ENCODE measurements around the gene GRIK2. TPM values are rescaled to one million over a fixed set of nuclear protein-coding genes. Genes with fewer than 3 reads are reported as not detected.

GRIK2 gene
- total RNA-seq, 1 donor from 2014 or later, result 2.8 TPM

DNA sequence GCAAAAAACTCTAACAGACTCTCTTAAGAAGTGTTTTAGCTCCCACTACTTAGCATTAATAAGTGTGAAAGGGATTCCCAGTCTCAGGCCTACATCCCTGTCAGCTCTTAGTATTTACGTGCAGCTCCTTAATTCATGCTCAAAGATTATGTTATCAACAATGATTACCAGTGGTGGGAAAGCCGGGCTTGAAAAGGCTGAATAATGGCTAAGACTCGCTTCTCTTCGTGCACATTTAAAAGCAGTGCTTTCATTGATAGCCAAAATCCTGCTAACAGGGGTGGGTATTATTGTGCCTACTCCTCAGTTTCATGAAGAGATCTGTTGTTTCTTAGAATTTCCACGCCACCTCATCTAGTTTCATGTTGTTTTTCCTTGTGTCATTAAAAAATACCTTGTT lies 518.8 kb downstream of the GRIK2 start:
- H3K36me3 Mint-ChIP-seq (ENCODE audit: low read depth, unreplicated experiment), result no peaks in the 10 kb centered on the region
- TF ChIP-seq CTCF (IDR thresholded peaks at IDR 0.05; ENCODE audit: unreplicated experiment), result no peak
- H3K27ac Mint-ChIP-seq (ENCODE audit: unreplicated experiment), result no peak overlapping the region
- H3K4me3 Mint-ChIP-seq (ENCODE audit: unreplicated experiment), result no peak overlapping the region
- H3K9me3 Mint-ChIP-seq (ENCODE audit: unreplicated experiment), result no peaks in the 10 kb centered on the region
- H3K27me3 Mint-ChIP-seq (ENCODE audit: unreplicated experiment), result no peaks in the 10 kb centered on the region
- peaks cover 3% of the 10 kb centered on the region for H3K4me1 Mint-ChIP-seq (ENCODE audit: unreplicated experiment)
- no peak for DNase-seq (ENCODE audit: low spot score)

- no peak overlapping the region for H3K27ac Mint-ChIP-seq (ENCODE audit: unreplicated experiment)
- no peak for TF ChIP-seq CTCF (IDR thresholded peaks at IDR 0.05; ENCODE audit: unreplicated experiment)
- DNase-seq (ENCODE audit: low spot score), result no peak
- no peaks in the 10 kb centered on the region for H3K27me3 Mint-ChIP-seq (ENCODE audit: unreplicated experiment)
- H3K4me1 Mint-ChIP-seq (ENCODE audit: unreplicated experiment), result no peaks in the 10 kb centered on the region
- no peaks in the 10 kb centered on the region for H3K9me3 Mint-ChIP-seq (ENCODE audit: unreplicated experiment)
- no peak overlapping the region for H3K4me3 Mint-ChIP-seq (ENCODE audit: unreplicated experiment)
- no peaks in the 10 kb centered on the region for H3K36me3 Mint-ChIP-seq (ENCODE audit: low read depth, unreplicated experiment)
These were observed 525.0 kb downstream of the GRIK2 start for GRCh38 chr6:101918471-101918870.

- DNase-seq (ENCODE audit: low spot score), result no peak
- H3K27me3 Mint-ChIP-seq (ENCODE audit: unreplicated experiment), result no peaks in the 10 kb centered on the region
- no peak overlapping the region for H3K4me3 Mint-ChIP-seq (ENCODE audit: unreplicated experiment)
- no peaks in the 10 kb centered on the region for H3K9me3 Mint-ChIP-seq (ENCODE audit: unreplicated experiment)
- TF ChIP-seq CTCF (IDR thresholded peaks at IDR 0.05; ENCODE audit: unreplicated experiment), result no peak
- no peaks in the 10 kb centered on the region for H3K4me1 Mint-ChIP-seq (ENCODE audit: unreplicated experiment)
- no peak overlapping the region for H3K27ac Mint-ChIP-seq (ENCODE audit: unreplicated experiment)
- no peaks in the 10 kb centered on the region for H3K36me3 Mint-ChIP-seq (ENCODE audit: low read depth, unreplicated experiment)
These were observed 528.4 kb downstream of the GRIK2 start for GRCh38 chr6:101921829-101922450.

- Mint-ChIP-seq H3K27me3 (ENCODE audit: unreplicated experiment) (no peaks in the 10 kb centered on the region), H3K36me3 (ENCODE audit: low read depth, unreplicated experiment) (no peaks in the 10 kb centered on the region), H3K4me1 (ENCODE audit: unreplicated experiment) (no peaks in the 10 kb centered on the region), H3K4me3 (ENCODE audit: unreplicated experiment) (no peak overlapping the region), H3K27ac (ENCODE audit: unreplicated experiment) (no peak overlapping the region), H3K9me3 (ENCODE audit: unreplicated experiment) (no peaks in the 10 kb centered on the region)
- DNase-seq (ENCODE audit: low spot score), result no peak
- TF ChIP-seq CTCF (IDR thresholded peaks at IDR 0.05; ENCODE audit: unreplicated experiment), result no peak
These were observed 532.8 kb downstream of the GRIK2 start for GRCh38 chr6:101926149-101926925.

- no peaks in the 10 kb centered on the region for H3K9me3 Mint-ChIP-seq (ENCODE audit: unreplicated experiment)
- H3K27me3 Mint-ChIP-seq (ENCODE audit: unreplicated experiment), result no peaks in the 10 kb centered on the region
- no peak overlapping the region for H3K4me3 Mint-ChIP-seq (ENCODE audit: unreplicated experiment)
- H3K27ac Mint-ChIP-seq (ENCODE audit: unreplicated experiment), result no peak overlapping the region
- no peak for TF ChIP-seq CTCF (IDR thresholded peaks at IDR 0.05; ENCODE audit: unreplicated experiment)
- no peaks in the 10 kb centered on the region for H3K36me3 Mint-ChIP-seq (ENCODE audit: low read depth, unreplicated experiment)
- no peaks in the 10 kb centered on the region for H3K4me1 Mint-ChIP-seq (ENCODE audit: unreplicated experiment)
- no peak for DNase-seq (ENCODE audit: low spot score)
These were observed 538.3 kb downstream of the GRIK2 start for GRCh38 chr6:101931766-101932165.

All from endothelial cell (in vitro differentiated cells).